HG02798 (cell line): Measurements from ENCODE around the gene LRRTM2.
"Not testable (repeated sequence)": the region's sequence is repeated elsewhere in the genome, so short reads cannot be mapped to it uniquely, and the experiment has no call there.

ENCODE experiments used
- ATAC-seq: cut with Tn5 transposase; IDR thresholded peaks from one replicate; pipeline ENCODE4 v1.9.1; 2021; ENCODE audit warnings: mild to moderate bottlenecking; ENCODE audit not compliant: unreplicated experiment, poor library complexity

The LRRTM2 gene

DNA sequence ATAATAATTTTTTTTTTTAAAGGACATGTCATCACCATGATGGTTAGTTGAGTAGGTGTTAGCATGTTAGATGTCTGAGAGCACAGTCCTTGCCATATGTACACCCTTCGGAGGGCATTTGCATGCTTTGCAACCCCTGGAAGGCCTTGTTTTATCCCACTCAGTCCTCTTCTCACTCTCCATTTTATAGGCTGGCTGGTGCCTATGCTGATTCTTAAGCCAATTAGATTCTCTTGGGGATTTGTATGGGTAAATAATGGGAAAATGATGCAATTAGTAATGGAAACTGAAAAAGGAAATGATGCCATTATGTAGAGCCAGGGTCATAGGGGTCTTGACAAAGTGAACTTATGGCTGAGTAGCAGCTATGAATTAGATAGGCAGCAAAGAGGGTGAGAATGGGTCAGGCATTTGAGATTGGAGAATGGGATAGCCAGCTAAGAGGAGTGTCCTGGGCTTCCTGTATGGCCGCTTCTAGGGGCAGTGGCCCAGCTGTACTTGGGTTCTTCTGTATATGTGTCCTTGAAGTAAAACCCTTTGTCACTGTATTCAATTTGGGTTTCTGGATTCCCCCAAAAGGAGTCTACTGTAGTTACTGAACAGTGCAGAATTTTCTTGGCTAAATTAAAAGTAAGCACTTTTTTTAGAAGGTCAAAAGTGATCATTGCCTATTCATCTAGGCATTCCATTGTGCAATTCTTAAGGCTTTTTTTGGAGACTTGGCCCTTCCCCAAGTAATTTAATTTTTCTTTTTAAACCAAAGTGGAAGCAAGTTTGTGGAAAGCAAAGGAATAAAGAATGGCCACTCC, 31.6 kb downstream of the LRRTM2 start:
- no peak for ATAC-seq

- no peak for ATAC-seq
Measured at GRCh38 chr5:138841531-138841930, 33.6 kb downstream of the LRRTM2 start.

DNA sequence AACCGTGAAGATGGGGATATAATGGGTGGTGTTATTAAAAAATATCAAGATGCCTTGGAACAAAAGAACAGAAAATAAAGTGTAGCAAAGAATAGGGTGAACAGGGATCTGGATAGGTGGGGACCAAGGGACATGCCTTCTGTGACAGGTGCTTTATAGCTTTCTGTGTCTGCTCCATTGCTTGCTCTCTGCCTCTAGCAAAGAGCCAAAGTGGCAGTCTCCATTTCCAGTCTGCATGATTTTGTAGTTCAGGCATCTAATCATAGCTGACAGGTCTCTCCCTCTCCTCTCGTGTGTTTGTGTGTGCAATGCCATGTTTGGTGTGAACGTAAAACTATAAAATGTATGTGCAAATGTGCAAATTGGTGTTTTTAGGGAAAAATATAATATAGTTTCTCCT, 35.0 kb downstream of the LRRTM2 start:
- ATAC-seq, result no peak

GRCh38 chr5:138837160-138837559, 38.0 kb downstream of the LRRTM2 start:
- ATAC-seq, result no peak

DNA sequence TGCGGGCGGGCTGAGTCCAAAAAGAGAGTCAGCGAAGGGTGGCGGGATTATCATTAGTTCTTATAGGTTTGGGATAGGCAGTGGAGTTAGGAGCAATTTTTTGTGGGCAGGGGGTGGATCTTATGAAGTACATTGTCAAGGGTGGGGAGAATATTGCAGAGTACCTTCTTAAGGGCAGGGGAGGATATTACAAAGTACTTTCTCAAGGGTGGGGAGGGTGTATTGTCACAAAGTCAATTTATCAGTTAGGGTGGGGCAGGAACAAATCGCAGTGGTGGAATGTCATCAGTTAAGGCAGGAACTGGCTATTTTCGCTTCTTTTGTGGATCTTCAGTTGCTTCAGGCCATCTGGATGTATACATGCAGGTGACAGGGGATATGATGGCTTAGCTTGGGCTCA, 40.3 kb downstream of the LRRTM2 start:
- not testable (repeated sequence) for ATAC-seq

DNA sequence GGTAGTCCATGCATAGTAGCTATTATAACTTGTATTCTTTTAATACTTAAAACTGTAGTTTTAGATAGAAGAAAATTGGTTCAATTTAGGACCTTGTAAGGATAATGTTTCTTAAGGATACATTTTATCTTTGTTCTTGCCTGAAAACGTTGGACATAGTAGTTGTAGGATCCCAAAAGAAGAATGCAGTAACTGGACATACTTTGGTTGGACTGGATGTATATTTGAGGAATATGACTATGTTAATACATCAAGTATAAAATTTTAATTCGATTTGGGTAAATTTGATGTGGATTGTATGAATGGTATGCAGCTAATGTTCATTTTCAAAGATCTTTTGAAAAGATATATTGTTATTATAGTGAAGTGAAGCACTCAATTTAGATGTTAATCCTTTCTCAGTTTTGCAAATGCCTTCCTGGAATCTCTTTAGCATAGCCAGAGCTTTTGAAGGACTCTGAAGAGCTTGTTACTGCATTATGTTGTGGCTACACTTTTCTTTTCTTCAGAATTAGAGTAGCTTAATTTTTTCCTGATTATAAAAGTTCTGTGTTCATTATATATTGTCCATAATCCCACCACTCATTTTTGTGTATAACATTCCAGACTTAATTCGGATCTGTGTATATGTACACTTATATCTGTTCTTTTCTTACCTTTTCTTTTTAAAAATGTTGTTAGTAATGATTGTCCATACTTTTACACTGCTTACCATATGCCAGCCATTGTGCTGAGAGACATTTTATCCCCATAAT, 41.2 kb downstream of the LRRTM2 start:
- ATAC-seq, result no peak

GRCh38 chr5:138833080-138833479, 42.1 kb downstream of the LRRTM2 start:
- no peak for ATAC-seq

GRCh38 chr5:138832218-138832617, 42.9 kb downstream of the LRRTM2 start:
- ATAC-seq, result no peak

GRCh38 chr5:138831703-138832102, 43.4 kb downstream of the LRRTM2 start:
- ATAC-seq, result no peak

GRCh38 chr5:138829341-138829740, 45.8 kb downstream of the LRRTM2 start:
- ATAC-seq, result no peak

- no peak for ATAC-seq
Measured at GRCh38 chr5:138828556-138828955, 46.6 kb downstream of the LRRTM2 start.

GRCh38 chr5:138824924-138825863, 49.9 kb downstream of the LRRTM2 start:
- no peak for ATAC-seq

DNA sequence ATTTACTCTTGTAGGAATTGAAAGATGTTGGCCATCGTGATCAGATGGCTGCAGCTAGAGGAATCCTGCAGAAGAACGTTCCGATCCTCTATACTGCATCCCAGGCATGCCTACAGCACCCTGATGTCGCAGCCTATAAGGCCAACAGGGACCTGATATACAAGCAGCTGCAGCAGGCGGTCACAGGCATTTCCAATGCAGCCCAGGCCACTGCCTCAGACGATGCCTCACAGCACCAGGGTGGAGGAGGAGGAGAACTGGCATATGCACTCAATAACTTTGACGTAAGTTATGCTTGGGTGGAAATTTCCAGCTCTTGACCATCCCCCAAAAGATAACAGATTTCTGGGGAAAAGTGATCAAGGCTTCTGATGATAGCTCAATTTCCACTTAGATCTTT, 50.6 kb downstream of the LRRTM2 start:
- no peak for ATAC-seq

GRCh38 chr5:138820695-138821094, 54.4 kb downstream of the LRRTM2 start:
- ATAC-seq, result no peak

DNA sequence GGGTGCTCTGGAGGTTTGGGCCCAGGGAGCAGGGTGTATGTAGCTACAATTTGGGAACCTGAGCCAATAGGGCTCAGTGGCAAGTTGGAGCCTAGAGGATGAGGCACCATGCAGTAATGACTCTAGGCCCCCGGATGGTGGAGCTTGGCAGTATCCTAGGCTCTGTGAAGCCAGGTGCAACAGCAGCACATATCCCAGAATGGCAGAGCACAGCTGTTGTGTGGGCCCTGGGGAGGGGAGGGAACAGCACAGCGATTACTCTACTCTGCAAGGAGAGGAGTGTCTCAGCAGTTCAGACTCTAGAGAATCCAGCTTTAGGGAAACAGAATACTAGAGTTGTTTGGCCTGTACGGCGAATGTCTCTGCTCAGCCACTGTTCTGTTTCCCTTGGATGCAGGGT, 56.1 kb downstream of the LRRTM2 start:
- no peak for ATAC-seq
